22Rv1 (cell line): Measurements from ENCODE around the gene MYH14.
A peak's percentile ranks its signal among the peaks of the same experiment; 100 is the strongest.
"Not testable (repeated sequence)": the region's sequence is repeated elsewhere in the genome, so short reads cannot be mapped to it uniquely, and the experiment has no call there.

Source experiments
- H3K27ac ChIP-seq: fragments of 450-650 bp; 2 replicates; pipeline ENCODE4 v1.5.1; 2017
- CTCF ChIP-seq: fragments of 450-650 bp; IDR thresholded peaks from 2 replicates; pipeline ENCODE4 v1.5.1; 2017; ENCODE audit warnings: mild to moderate bottlenecking
- ZFX ChIP-seq: fragments of 450-650 bp; IDR thresholded peaks from 2 replicates; pipeline ENCODE4 v1.6.1; 2017; ENCODE audit warnings: antibody characterized with exemption, borderline replicate concordance

MYH14 gene

DNA sequence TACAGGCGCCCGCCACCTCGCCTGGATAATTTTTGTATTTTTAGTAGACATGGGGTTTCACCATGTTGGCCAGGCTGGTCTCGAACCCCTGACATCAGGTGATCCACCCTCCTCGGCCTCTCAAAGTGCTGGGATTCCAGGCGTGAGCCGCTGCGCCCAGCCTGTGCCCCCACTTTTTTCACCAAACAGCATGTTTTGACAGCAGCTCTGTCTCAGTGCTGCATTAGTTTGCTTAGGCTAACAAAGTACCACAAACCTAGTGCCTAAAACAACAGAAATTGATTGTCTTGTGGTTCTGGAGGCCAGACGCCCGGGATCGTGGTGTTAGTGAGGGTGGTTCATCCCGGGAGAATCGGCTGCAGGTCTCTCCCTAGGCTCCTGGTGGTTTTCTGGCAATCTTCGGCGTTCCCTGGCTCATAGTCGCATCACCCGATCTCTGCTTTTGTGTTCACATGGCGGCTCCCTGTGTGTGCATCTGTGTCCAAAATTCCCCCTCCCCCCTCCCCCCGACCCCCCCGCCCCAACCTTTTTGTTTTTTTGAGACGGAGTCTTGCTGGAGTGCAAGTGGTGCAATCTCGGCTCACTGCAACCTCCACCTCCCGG lies 30.0 kb downstream of the MYH14 start:
- no peak overlapping the region for H3K27ac ChIP-seq
- TF ChIP-seq ZFX (no peak), CTCF (no peak)

- not testable (repeated sequence) for H3K27ac ChIP-seq
These were observed 34.1 kb downstream of the MYH14 start for GRCh38 chr19:50237493-50237892.

DNA sequence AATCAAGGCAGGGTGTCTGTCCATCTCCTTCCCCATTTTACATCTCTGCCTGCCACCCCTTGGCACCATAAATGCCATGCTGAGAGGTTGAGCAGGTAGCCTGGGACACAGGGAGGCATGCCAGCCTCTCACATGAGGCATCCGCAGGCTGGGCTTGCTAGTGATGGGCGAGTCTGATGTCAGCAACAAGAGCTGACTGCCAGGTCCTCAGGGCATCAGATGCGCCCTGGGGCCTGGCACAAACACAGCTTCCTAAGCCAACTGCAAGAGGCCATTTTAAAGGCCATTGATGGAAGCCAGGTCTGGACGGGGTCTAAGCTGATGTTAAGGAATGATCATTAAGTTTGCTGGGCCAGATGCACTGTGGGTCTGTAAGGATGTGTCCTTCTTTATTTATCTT lies 34.6 kb downstream of the MYH14 start:
- no peak for TF ChIP-seq ZFX
- no peak for TF ChIP-seq CTCF
- no peak overlapping the region for H3K27ac ChIP-seq

More at GRCh38 chr19:50237493-50237892, 34.1 kb downstream of the MYH14 start:
- TF ChIP-seq CTCF: peak; percentile 70

DNA sequence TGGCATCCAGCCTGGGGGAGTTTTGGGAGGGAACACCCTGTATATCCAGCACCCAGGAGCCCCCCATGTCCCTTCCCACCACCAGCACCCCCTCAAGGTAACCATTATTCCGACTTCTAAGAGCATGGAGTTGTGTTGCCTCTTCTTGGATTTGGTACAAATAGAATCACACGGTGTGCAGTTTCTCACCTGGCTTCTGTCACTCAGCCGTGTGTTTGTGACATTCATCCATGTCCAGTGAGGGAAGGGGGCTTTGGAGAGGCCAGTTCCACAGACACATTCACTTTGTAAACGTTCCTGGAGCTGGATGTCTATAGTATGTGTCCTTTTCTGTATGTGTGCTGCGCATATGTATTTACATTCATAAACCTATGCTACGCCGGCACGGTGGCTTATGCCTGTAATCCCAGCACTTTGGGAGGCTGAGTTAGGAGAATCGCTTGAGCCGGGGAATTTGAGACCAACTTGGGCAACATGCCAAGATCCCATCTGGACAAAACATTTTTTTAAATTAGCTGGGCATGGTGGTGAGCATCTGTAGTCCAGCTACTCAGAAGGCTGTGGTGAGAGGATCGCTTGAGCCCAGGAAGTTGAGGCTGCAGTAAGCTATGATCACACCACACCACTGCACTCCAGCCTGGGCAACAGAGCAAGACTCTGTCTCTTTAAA lies 36.6 kb downstream of the MYH14 start:
- TF ChIP-seq CTCF: no peak
- no peak for TF ChIP-seq ZFX
- H3K27ac ChIP-seq: no peak overlapping the region

GRCh38 chr19:50242581-50242980 lies 39.2 kb downstream of the MYH14 start:
- H3K27ac ChIP-seq: no peak overlapping the region
- TF ChIP-seq ZFX: no peak
- TF ChIP-seq CTCF: no peak

- TF ChIP-seq ZFX (no peak), CTCF (no peak)
- no peak overlapping the region for H3K27ac ChIP-seq
These were observed 41.3 kb downstream of the MYH14 start for GRCh38 chr19:50244695-50245094.

GRCh38 chr19:50248413-50248812 lies 45.0 kb downstream of the MYH14 start:
- TF ChIP-seq CTCF: no peak
- no peak for TF ChIP-seq ZFX
- no peak overlapping the region for H3K27ac ChIP-seq
